Measurements from ENCODE around the gene NUMB. TPM values are rescaled to one million over a fixed set of nuclear protein-coding genes. Genes with fewer than 3 reads are reported as not detected.

The NUMB gene
- total and polyA plus RNA-seq, 2 donors (not counting 1 experiment from before 2014, with no cell fraction given): 36.0 to 151 TPM

- H3K4me1 ChIP-seq (ENCODE audit: control insufficient read depth, extremely low read depth, insufficient read depth, low read length): no peaks in the 10 kb centered on the region
- H3K27me3 ChIP-seq (ENCODE audit: control insufficient read depth, insufficient read depth, low read length): no peaks in the 10 kb centered on the region
- DNase-seq (ENCODE audit: low read depth in 2 of 2): no peak
- H3K36me3 ChIP-seq (ENCODE audit: control insufficient read depth, insufficient read depth, low read length): no peaks in the 10 kb centered on the region
- no peaks in the 10 kb centered on the region for H3K9me3 ChIP-seq (ENCODE audit: control insufficient read depth, insufficient read depth, low read depth, low read length)
- H3K79me2 ChIP-seq (ENCODE audit: control insufficient read depth, insufficient read depth, low read length): peaks cover 7% of the 10 kb centered on the region
- H3K4me2 ChIP-seq (ENCODE audit: extremely low read depth, insufficient read depth, low read length): no peak overlapping the region
- no peak for TF ChIP-seq EZH2 (IDR thresholded peaks at IDR 0.05; ENCODE audit: low read length, missing control alignments)
- TF ChIP-seq, protein P1, sequence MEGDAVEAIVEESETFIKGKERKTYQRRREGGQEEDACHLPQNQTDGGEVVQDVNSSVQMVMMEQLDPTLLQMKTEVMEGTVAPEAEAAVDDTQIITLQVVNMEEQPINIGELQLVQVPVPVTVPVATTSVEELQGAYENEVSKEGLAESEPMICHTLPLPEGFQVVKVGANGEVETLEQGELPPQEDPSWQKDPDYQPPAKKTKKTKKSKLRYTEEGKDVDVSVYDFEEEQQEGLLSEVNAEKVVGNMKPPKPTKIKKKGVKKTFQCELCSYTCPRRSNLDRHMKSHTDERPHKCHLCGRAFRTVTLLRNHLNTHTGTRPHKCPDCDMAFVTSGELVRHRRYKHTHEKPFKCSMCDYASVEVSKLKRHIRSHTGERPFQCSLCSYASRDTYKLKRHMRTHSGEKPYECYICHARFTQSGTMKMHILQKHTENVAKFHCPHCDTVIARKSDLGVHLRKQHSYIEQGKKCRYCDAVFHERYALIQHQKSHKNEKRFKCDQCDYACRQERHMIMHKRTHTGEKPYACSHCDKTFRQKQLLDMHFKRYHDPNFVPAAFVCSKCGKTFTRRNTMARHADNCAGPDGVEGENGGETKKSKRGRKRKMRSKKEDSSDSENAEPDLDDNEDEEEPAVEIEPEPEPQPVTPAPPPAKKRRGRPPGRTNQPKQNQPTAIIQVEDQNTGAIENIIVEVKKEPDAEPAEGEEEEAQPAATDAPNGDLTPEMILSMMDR (conservative IDR thresholded peaks at IDR 0.05 in 1 of 2, IDR thresholded peaks at IDR 0.05 in 1 of 2; ENCODE audit: low read depth in 1 of 2, low read length in 2 of 2): no peak
- H3K4me3 ChIP-seq (replicated peaks in 1 of 4; ENCODE audit: control extremely low read depth in 1 of 4, insufficient read depth in 1 of 4, low read depth in 3 of 4, low read length in 4 of 4): no peak overlapping the region
- no peak overlapping the region for H3K27ac ChIP-seq (ENCODE audit: insufficient read depth, low read length)
- no peak overlapping the region for H3K9ac ChIP-seq (ENCODE audit: insufficient read depth, low read length)
- no peaks in the 10 kb centered on the region for H4K20me1 ChIP-seq (ENCODE audit: control insufficient read depth, extremely low read depth, insufficient read depth, low read length)
- H2AFZ ChIP-seq (ENCODE audit: low read length): no peak overlapping the region
These were observed 119.1 kb downstream of the NUMB start for GRCh38 chr14:73339206-73339605.

- Histone ChIP-seq H2AFZ (ENCODE audit: low read length) (no peak overlapping the region), H4K20me1 (ENCODE audit: control insufficient read depth, extremely low read depth, insufficient read depth, low read length) (no peaks in the 10 kb centered on the region), H3K79me2 (ENCODE audit: control insufficient read depth, insufficient read depth, low read length) (peaks cover 7% of the 10 kb centered on the region), H3K36me3 (ENCODE audit: control insufficient read depth, insufficient read depth, low read length) (no peaks in the 10 kb centered on the region), H3K27me3 (ENCODE audit: control insufficient read depth, insufficient read depth, low read length) (no peaks in the 10 kb centered on the region), H3K9ac (ENCODE audit: insufficient read depth, low read length) (no peak overlapping the region), H3K9me3 (ENCODE audit: control insufficient read depth, insufficient read depth, low read depth, low read length) (no peaks in the 10 kb centered on the region), H3K4me1 (ENCODE audit: control insufficient read depth, extremely low read depth, insufficient read depth, low read length) (no peaks in the 10 kb centered on the region), H3K27ac (ENCODE audit: insufficient read depth, low read length) (no peak overlapping the region), H3K4me2 (ENCODE audit: extremely low read depth, insufficient read depth, low read length) (no peak overlapping the region), H3K4me3 (replicated peaks in 1 of 4; ENCODE audit: control extremely low read depth in 1 of 4, insufficient read depth in 1 of 4, low read depth in 3 of 4, low read length in 4 of 4) (no peak overlapping the region)
- no peak for DNase-seq (ENCODE audit: low read depth in 2 of 2)
- TF ChIP-seq EZH2 (IDR thresholded peaks at IDR 0.05; ENCODE audit: low read length, missing control alignments): no peak
- TF ChIP-seq, protein P1 (conservative IDR thresholded peaks at IDR 0.05 in 1 of 2, IDR thresholded peaks at IDR 0.05 in 1 of 2; ENCODE audit: low read depth in 1 of 2, low read length in 2 of 2): no peak
These were observed 119.8 kb downstream of the NUMB start for GRCh38 chr14:73338551-73338950.

DNA sequence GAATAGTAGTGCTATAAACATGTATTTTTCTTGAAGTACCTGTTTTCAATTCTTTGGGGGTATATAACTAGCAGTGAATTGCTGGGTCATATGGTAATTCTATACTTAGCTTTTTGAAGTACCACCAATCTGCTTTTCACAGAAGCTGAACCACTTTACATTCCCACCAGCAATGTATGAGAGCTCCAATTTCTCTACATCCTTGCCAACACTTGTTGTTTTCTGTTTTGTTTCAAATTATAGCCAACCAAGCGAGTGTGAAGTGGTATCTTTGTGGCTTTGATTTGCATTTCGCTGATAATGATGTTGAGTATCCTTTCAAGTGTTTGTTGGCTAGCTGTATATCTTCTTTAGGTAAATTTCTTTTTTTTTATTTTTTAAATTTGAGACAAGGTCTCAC lies 125.3 kb downstream of the NUMB start:
- no peak overlapping the region for H3K4me3 ChIP-seq (replicated peaks in 1 of 4; ENCODE audit: control extremely low read depth in 1 of 4, insufficient read depth in 1 of 4, low read depth in 3 of 4, low read length in 4 of 4)
- H3K9me3 ChIP-seq (ENCODE audit: control insufficient read depth, insufficient read depth, low read depth, low read length): no peaks in the 10 kb centered on the region
- no peaks in the 10 kb centered on the region for H3K4me1 ChIP-seq (ENCODE audit: control insufficient read depth, extremely low read depth, insufficient read depth, low read length)
- H3K9ac ChIP-seq (ENCODE audit: insufficient read depth, low read length): no peak overlapping the region
- DNase-seq (ENCODE audit: low read depth in 2 of 2): no peak
- H3K27me3 ChIP-seq (ENCODE audit: control insufficient read depth, insufficient read depth, low read length): no peaks in the 10 kb centered on the region
- no peaks in the 10 kb centered on the region for H4K20me1 ChIP-seq (ENCODE audit: control insufficient read depth, extremely low read depth, insufficient read depth, low read length)
- H2AFZ ChIP-seq (ENCODE audit: low read length): no peak overlapping the region
- H3K4me2 ChIP-seq (ENCODE audit: extremely low read depth, insufficient read depth, low read length): no peak overlapping the region
- no peak for TF ChIP-seq EZH2 (IDR thresholded peaks at IDR 0.05; ENCODE audit: low read length, missing control alignments)
- TF ChIP-seq, protein P1 (conservative IDR thresholded peaks at IDR 0.05 in 1 of 2, IDR thresholded peaks at IDR 0.05 in 1 of 2; ENCODE audit: low read depth in 1 of 2, low read length in 2 of 2): no peak
- H3K27ac ChIP-seq (ENCODE audit: insufficient read depth, low read length): no peak overlapping the region
- no peaks in the 10 kb centered on the region for H3K79me2 ChIP-seq (ENCODE audit: control insufficient read depth, insufficient read depth, low read length)
- no peaks in the 10 kb centered on the region for H3K36me3 ChIP-seq (ENCODE audit: control insufficient read depth, insufficient read depth, low read length)
